ENCODE measurements around the gene ELP4.

ELP4 gene

DNA sequence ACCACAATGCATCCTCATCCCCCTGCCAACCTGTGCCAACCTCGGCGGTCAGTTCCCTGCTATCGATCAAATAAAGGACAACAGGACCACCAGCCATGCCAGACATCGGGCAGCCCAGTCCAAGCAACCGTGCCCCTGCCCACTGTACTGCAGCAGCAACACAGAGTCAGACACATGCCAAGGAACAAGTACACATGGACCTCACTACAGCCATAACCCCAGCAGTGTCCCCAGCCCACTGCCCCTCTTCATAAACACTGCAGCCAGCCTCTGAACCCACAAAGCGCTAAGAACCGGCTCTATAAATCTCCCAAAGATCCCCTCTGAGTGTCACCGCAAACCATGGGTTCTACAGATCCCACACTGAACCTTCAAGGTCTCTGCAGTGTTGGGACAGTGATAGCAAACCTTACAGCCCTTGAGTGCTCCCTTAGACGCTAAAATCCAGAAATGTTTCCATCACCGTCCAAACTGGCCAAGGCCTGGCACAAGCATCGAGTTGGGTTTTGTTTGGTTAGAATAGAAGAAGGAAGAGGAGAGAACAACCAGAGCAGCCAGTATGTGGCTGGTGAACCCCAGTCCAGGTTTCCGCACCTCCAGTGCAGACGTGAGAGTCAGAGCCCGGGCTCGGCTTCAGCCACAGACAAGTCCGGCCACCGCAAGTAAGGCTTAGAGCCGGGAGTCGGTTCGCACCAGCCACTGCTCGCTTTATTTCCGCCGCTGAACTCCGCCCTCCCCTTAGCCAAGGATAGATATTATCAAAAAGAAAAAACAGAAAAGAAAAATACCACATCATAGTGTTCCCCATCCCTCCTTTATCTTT is 293.6 kb downstream of the ELP4 start:
- no peak for DNase-seq

- DNase-seq = no peak
These were observed 294.3 kb downstream of the ELP4 start for GRCh38 chr11:31803813-31804311.

DNA sequence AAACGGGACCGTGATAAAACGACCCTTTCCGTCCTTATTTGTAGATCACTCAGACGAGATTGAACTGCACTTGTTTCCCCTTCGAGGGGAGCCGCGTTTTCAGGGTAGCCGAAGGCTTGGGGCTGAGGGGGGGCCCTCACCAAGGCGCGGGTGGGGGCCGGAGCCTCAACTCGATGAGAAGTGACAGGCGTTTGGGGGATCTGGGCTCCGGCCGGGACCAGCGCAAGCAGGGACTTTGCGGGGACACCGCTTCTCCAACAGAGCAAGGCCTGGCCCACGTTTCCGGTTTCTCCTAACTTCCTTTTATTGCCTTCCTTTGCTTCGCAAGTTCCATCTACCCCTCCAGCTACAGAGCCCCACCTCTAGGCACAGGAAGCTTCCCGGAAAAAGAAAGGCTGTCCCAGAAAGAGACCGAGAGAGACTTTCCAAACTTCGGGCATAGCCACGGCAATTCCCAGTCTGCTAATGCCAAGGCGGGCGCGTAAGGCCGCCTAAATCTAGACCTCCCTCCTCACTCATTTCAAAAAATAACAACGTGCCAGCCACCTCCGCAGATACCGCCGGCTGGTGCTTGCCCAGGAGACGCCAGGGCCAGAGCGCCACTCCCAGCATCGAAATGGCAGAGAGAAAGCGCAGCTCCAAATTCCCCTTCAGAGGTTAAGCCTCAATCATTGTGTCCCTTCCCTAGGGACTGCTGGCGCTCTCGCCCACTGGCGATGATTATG is 294.9 kb downstream of the ELP4 start:
- DNase-seq = no peak

GRCh38 chr11:31805037-31805628 is 295.6 kb downstream of the ELP4 start:
- DNase-seq = no peak

DNA sequence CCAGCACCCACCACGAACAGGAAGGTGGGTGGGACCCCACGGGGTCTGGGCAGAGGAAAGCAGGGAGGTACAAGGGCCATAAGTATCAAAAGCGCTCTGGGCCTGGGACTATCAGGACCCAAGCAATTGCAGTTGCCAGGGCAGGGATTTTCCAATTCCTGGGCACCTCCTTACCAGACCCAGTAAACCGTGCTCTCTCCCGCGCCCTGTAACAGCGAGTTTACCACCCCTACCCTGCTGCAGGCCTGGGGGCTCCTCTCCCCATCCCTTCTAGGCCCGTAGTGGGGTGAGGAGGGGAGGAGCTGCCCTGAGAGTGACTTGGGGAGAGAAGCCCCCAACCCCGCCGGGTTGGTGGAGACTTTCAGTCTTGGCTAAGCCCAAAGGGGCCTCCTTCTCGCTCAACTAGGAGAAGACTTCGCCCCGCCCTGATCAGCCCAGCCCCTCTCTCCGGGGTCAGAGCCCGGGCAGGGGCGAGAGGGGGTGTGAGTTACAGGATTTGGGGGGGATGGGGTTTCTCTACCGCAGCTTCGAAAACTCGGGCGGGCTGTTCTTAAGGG is 296.1 kb downstream of the ELP4 start:
- DNase-seq = no peak

DNA sequence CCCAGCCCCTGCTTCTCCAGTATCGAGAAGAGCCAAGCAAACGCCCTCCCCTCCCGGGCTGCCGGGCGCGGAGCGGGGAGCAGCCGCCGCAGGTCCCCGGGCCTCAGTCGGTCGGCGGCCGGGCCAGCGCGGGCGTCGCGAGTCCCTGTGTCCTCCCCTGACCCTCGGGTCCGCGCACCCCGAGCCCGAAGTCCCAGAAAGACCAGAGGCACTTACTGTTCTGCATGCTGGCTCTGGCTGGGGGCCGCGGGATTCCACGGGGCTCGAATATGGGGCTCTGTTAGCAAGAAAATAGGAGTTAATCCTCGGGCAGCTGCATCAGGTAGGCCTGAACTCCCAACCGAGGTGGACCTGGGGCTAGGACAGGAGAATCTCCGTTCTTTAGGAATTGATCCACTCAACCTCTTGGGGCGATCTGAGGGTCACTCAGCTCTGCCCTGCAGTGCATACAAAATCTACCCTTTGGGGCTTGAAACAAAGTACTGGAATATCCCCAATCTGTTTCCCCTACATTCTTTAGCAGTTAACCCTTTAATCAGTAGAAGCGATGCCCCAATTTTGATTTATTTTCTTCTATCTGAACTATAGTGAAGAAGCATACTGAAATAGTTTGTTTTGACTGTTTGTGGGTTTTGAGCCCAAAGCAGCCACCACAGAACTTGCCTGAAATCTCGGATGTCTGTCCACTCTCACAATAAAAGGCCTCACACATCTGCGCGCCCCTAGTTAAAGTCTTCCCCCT is 296.8 kb downstream of the ELP4 start:
- no peak for DNase-seq

- DNase-seq = no peak
These were observed 297.6 kb downstream of the ELP4 start for GRCh38 chr11:31806928-31807798.

GRCh38 chr11:31807799-31808667 is 298.5 kb downstream of the ELP4 start:
- DNase-seq = no peak

DNA sequence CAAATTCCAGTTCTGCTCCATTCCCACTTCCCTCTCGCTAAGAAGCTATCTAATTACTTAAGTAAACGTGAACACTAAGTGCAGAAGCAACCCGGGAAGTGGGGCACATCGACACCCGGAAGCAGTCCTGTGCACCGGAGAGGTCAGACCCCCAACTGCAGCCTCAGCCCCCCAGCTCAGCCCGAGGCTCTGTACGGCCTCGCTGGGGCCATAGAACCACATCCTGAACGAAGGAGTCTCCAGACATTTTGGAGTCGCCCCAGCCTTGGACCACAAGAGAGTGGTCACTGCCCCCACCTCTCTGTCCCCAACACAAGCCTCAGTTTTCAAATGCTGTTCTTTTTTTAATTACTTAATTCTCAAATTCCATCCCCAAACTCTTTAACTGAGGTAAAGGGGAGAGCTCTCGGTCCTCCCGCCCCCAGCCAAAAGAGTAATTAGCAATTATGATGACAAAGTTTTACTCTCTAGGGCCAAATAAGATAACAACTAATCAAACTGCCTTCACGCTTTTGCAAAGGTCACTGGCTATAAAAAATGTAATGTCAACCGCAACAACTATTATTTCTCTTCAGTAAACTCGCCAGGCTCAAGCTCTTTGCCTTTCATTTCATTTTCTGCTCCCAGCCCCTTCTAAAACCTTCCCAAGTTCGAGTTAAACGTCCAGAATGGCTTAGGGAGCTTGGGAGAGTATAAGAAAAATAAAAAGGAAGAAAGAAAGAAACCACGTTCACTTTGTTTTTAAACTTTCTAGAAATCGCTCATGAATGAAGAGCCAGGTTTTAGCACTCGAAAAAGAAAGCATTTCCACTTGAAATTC is 299.4 kb downstream of the ELP4 start:
- no peak for DNase-seq

DNA sequence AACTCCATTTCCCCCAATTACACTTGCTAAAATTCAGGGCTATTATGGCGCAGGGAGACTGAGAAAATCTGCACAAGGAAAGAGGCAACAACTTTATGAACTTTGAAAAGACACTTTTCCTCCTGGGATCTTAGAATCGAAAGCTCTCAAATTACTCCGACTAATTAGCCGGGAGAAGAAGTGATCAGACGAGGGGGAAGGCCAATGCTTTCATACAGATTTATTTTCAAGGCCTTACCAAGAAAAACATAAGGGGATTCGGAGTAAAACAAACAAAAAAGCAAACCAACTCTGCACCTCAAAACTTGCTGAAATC is 299.9 kb downstream of the ELP4 start:
- DNase-seq = no peak

DNA sequence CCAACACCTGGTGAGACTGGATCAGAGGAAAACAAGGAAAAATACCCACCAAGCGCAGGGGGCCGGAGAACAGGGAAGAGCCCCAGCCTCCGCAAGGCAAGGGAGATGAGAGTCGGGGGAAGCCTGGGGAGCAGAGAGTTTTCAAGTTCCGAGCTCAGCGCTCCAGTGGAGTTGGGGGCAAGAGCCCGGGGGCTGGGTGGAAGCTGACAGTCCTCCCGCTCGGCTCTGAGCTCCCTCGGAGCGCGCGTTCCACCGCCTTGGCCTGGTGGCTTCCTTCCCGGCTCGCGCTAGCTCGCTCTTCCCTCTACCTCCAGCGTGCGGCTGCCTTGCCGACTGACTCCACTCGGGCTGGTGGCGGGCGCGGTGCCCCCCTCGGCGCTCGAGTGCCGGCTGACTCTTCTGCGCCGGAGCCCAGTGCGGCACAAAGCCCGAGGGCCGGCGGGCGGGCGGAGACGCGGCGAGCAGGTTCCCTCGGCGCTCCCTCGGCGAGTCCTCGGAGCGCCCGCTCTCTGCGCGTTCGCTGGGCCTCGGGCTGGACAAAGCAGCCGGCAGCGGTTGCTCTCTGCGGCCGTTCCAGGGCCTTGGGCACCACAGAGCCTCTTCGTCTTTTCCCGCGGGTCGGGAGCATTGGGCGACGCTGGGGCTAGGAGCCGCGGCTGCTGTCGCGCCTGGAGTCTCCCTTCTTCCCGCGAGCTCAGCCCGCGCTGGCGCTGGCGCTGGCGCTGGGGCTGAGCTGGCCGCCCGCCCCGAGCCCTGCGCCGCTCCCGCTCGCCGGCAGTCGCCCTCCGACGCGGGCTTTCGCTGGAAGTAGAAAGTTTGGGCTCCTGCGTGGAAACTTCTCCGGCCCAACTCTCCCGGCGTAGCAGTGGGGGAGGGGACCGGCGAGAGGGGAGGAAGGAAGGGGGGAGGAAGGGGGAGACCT is 300.6 kb downstream of the ELP4 start:
- DNase-seq = no peak

- peak; percentile 41 to 60 for DNase-seq
These were observed 301.4 kb downstream of the ELP4 start, which contains the start of gene PAX6 for GRCh38 chr11:31810779-31811647. Gene PAX6, minus strand, starts transcription at chr11:31811322. Its CDS starts 4,911 bp downstream, at chr11:31806411.

DNA sequence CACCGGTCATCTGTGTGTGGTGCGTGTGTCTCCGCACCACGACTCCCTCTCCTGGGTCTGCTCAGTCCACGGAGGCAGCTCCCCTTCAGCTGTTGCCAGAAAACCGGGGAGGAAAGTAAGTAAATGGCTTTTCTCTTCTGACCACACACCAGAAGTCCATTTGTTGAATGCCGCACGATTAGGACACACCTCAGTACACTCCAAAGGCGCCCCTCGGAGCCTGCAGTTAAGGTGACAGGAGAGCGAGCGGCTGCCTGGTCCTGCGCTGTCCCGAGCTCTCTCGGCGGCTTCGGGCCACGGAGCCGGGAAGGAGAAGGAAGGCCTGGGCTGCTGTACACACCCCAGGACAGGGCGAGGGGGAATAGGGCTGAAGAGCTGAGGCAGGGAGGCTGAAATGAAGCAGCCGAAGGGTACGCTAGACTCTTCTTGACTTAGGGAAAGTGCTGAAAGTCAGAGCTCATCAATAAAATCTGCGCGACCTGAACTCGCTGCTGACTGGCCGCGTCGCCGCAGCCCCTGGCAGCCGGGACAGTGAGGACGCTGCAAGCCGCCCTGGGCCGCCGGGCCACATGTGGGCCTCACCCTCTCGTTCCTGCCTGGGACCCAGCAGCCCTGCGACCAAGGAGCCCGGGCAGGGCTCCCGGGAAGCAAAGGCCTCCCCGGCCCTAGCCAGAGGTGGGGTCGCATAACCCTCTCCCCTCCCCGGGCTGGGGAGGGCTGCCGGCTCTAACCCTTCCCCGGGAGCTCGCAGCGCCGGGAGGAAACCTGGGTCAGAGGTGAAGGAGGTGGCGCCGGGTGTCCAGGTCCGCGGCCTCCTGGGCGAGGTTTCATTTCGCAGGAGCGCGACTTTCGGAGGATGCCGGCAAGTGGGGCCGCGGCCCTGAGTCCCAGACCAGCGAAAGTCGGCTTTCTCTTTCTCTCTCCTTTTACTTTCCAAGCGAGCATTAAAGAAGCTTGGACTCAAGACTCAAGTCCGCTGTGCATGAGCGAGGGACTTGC is 303.1 kb downstream of the ELP4 start:
- DNase-seq = no peak

DNA sequence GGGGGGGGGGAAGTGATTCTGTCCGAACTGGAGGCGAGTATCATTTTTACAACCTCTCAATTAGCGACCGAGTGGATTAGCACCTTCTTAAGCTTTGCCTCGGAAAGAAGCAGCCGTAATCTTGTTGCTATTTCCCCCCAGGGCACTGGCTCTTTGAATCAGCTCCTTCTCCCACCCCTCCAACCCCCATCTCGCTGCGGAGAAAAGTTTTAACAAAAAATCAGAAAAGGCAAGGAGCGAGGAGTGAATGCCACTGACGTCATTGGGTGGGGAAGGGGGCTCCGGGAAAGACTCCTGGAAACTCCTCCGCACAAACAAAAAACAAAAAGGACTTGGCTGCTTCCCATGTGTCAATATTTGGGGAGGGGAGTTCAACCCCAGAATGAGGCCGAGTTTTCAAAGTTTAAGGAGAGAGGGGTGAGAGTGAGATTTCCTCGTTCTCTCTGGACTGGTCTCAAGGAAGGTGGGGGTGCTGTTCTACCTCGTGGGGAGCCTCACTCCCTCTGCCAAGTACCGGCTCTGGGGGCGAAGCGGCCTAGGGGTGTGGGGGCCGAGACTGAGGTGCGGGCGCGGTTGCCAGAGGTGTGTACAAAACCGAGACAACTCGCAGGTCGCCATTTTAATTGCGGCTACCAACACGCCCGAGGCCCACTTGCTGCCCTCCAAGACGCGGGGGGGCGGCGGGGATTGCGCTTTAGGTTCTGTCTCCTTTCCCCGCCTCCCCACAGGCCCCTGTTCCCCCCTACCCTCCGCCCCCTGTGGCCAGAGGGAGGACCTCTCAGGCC is 304.0 kb downstream of the ELP4 start:
- no peak for DNase-seq

DNA sequence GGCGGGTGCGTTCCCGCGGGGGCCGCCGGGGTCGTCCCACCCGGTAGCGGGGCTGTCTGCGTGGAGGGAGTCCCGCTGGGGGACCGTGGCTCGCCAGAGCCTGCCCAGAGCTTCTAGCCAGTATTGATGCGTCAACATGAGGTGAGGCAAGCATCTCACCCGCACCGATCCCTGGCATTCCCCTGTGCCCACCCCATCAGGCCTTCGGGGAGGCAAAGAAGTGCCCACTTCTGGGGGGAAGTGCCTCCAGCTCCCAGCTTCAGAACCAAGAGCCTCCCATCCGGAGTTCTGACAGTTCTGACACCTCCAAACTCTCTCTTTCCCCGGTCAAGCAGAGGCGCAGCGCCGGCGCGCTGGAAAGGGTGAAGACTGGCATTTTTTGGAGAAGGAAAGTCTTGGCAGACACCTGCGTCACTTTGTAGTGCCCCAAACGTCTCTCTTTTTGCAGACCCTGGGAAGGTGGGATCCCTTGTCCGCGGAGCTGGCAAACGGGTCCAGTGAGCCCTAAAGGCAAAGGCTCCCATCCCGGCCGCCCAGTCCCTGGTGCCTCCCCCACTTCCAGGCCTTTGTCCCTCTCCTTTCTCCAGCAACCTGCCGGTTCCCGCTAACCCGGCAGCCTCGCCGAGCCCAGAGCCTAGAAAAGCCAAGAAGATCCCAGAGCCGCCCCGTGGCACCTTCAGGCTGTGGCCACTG is 304.8 kb downstream of the ELP4 start:
- no peak for DNase-seq
